Measurements from ENCODE around the gene EPS8. TPM values are rescaled to one million over a fixed set of nuclear protein-coding genes. Genes with fewer than 3 reads are reported as not detected.
"Not testable (repeated sequence)": the region's sequence is repeated elsewhere in the genome, so short reads cannot be mapped to it uniquely, and the experiment has no call there.

The EPS8 gene
- total RNA-seq, 4 donors from 2014 or later, result 54.4 to 120 (median 78.7) TPM

- no peak for DNase-seq (ENCODE audit: extremely low spot score)
- intact Hi-C loops (cut with DNase I), result no loop called here
- H3K9me3 ChIP-seq, result peaks cover 0 to 3% (median 0%) of the 10 kb centered on the region in 4 donors
- TF ChIP-seq CTCF (IDR thresholded peaks at IDR 0.05), result no peak
- no peak for TF ChIP-seq POLR2AphosphoS5 (IDR thresholded peaks at IDR 0.05)
- no peak for TF ChIP-seq POLR2A (IDR thresholded peaks at IDR 0.05; ENCODE audit: low read depth)
- no peak for TF ChIP-seq EP300 (IDR thresholded peaks at IDR 0.05)
- no peak overlapping the region for H3K4me3 ChIP-seq
- peaks cover 0 to 18% (median 8%) of the 10 kb centered on the region in 4 donors for H3K4me1 ChIP-seq
- H3K27me3 ChIP-seq, result no peaks in the 10 kb centered on the region
- no peak overlapping the region for H3K27ac ChIP-seq (replicated peaks in 1 of 4)
- no peaks in the 10 kb centered on the region for H3K36me3 ChIP-seq
- WGBS, result 97% methylated on average over 2 of the region's 2 CpGs
These were observed 48.1 kb downstream of the EPS8 start for GRCh38 chr12:15741082-15741481.

GRCh38 chr12:15740389-15740788 lies 48.8 kb downstream of the EPS8 start:
- WGBS, result 96% methylated on average over 5 of the region's 5 CpGs
- peaks cover 0 to 18% (median 8%) of the 10 kb centered on the region in 4 donors for H3K4me1 ChIP-seq
- H3K36me3 ChIP-seq; H3K9me3 ChIP-seq; H3K27me3 ChIP-seq; H3K27ac ChIP-seq (replicated peaks in 1 of 4); intact Hi-C loops (cut with DNase I); DNase-seq (ENCODE audit: extremely low spot score); H3K4me3 ChIP-seq: not testable (repeated sequence)

GRCh38 chr12:15738438-15739015 lies 50.7 kb downstream of the EPS8 start:
- WGBS, result 74% methylated on average over 3 of the region's 3 CpGs
- no peak for DNase-seq (ENCODE audit: extremely low spot score)
- H3K9me3 ChIP-seq, result peaks cover 0 to 3% (median 0%) of the 10 kb centered on the region in 4 donors
- no peak overlapping the region for H3K27ac ChIP-seq (replicated peaks in 1 of 4)
- H3K27me3 ChIP-seq, result no peaks in the 10 kb centered on the region
- no peak overlapping the region for H3K4me3 ChIP-seq
- TF ChIP-seq POLR2A (IDR thresholded peaks at IDR 0.05; ENCODE audit: low read depth) (no peak), POLR2AphosphoS5 (IDR thresholded peaks at IDR 0.05) (no peak), EP300 (IDR thresholded peaks at IDR 0.05) (no peak), CTCF (IDR thresholded peaks at IDR 0.05) (no peak)
- intact Hi-C loops (cut with DNase I), result no loop called here
- peaks cover 0 to 18% (median 8%) of the 10 kb centered on the region in 4 donors for H3K4me1 ChIP-seq
- no peaks in the 10 kb centered on the region for H3K36me3 ChIP-seq

- TF ChIP-seq CTCF (IDR thresholded peaks at IDR 0.05) (no peak), POLR2AphosphoS5 (IDR thresholded peaks at IDR 0.05) (no peak), POLR2A (IDR thresholded peaks at IDR 0.05; ENCODE audit: low read depth) (no peak), EP300 (IDR thresholded peaks at IDR 0.05) (no peak)
- intact Hi-C loops (cut with DNase I), result no loop called here
- 93% methylated on average over 5 of the region's 5 CpGs for WGBS
These were observed 53.2 kb downstream of the EPS8 start for GRCh38 chr12:15735837-15736615.

GRCh38 chr12:15733136-15733535 lies 56.1 kb downstream of the EPS8 start:
- Histone ChIP-seq H3K9me3 (no peaks in the 10 kb centered on the region), H3K36me3 (no peaks in the 10 kb centered on the region), H3K27me3 (no peaks in the 10 kb centered on the region), H3K4me3 (no peak overlapping the region), H3K27ac (replicated peaks in 1 of 4) (no peak overlapping the region), H3K4me1 (peaks cover 0 to 24% (median 12%) of the 10 kb centered on the region in 4 donors)
- TF ChIP-seq CTCF (IDR thresholded peaks at IDR 0.05) (no peak), POLR2A (IDR thresholded peaks at IDR 0.05; ENCODE audit: low read depth) (no peak), POLR2AphosphoS5 (IDR thresholded peaks at IDR 0.05) (no peak), EP300 (IDR thresholded peaks at IDR 0.05) (no peak)
- no peak for DNase-seq (ENCODE audit: extremely low spot score)
- WGBS, result 68% methylated on average over 3 of the region's 3 CpGs
- intact Hi-C loops (cut with DNase I), result no loop called here

More at GRCh38 chr12:15735837-15736615, 53.2 kb downstream of the EPS8 start:
- Histone ChIP-seq H3K4me1 (peaks cover 0 to 31% (median 14%) of the 10 kb centered on the region in 4 donors), H3K27ac (replicated peaks in 1 of 4) (no peak overlapping the region), H3K9me3 (no peaks in the 10 kb centered on the region), H3K36me3 (no peaks in the 10 kb centered on the region), H3K27me3 (no peaks in the 10 kb centered on the region), H3K4me3 (no peak overlapping the region)
- no peak for DNase-seq (ENCODE audit: extremely low spot score)
